ENCODE measurements around the gene PET100. TPM values are rescaled to one million over a fixed set of nuclear protein-coding genes. Genes with fewer than 3 reads are reported as not detected.

The PET100 gene
- polyA plus RNA-seq, 2 of the 4 experiments (the other 2 are of a cell fraction): 48.6 to 99.3 TPM

- DNase-seq (ENCODE audit: low read depth in 1 of 2, low spot score in 1 of 2) (no peak), FAIRE-seq (no peak), ATAC-seq (no peak)
- H3K4me2 ChIP-seq: no peak overlapping the region
- WGBS (ENCODE audit: missing lambda C conversion rate): 84% methylated on average over 8 of the region's 12 CpGs
- H3K4me3 ChIP-seq: no peak overlapping the region
- H3K27ac ChIP-seq: no peak overlapping the region
- H3K4me1 ChIP-seq: no peaks in the 10 kb centered on the region
- no peak for TF ChIP-seq ZNF302 (CRISPR knock-in tag; IDR thresholded peaks at IDR 0.05)
- no peak for TF ChIP-seq CBX8 (IDR thresholded peaks at IDR 0.05)
- TF ChIP-seq HDAC2 (IDR thresholded peaks at IDR 0.05): no peak
- no peak for TF ChIP-seq ZFP36 (IDR thresholded peaks at IDR 0.05; ENCODE audit: borderline replicate concordance, partially characterized antibody)
- no peak for TF ChIP-seq MYC (IDR thresholded peaks at IDR 0.05; ENCODE audit: borderline replicate concordance, low read length)
- TF ChIP-seq PHF8 (IDR thresholded peaks at IDR 0.05; ENCODE audit: borderline replicate concordance, low read depth): no peak
- no peak for TF ChIP-seq RNF2 (IDR thresholded peaks at IDR 0.05; ENCODE audit: borderline replicate concordance, low read depth)
- TF ChIP-seq SMC3 (IDR thresholded peaks at IDR 0.05): no peak
- TF ChIP-seq KDM1A (IDR thresholded peaks at IDR 0.05; ENCODE audit: low read depth): no peak
- TF ChIP-seq EHF (CRISPR knock-in tag; IDR thresholded peaks at IDR 0.05): no peak
- TF ChIP-seq HOXB13 (CRISPR knock-in tag; IDR thresholded peaks at IDR 0.05; ENCODE audit: low read depth): no peak
- TF ChIP-seq EHMT2 (IDR thresholded peaks at IDR 0.05; ENCODE audit: low read depth): no peak
- no peak for TF ChIP-seq POLR2A (IDR thresholded peaks at IDR 0.05; ENCODE audit: low read length)
- TF ChIP-seq RCOR1 (IDR thresholded peaks at IDR 0.05; ENCODE audit: low read depth, low read length): no peak
- TF ChIP-seq SREBF2 (IDR thresholded peaks at IDR 0.05): no peak
- TF ChIP-seq MAZ (IDR thresholded peaks at IDR 0.05; ENCODE audit: borderline replicate concordance, low read depth, low read length): no peak
- POLR2A ChIA-PET: no interaction called here
- H3K9me3 ChIP-seq: no peaks in the 10 kb centered on the region
- CTCF ChIA-PET: interaction anchor here (1.4 kb wide), 1 partner anchor 31 kb away, joined by 5 read pairs; no protein-coding TSS in a partner anchor
These were observed 12.4 kb upstream of the PET100 start for GRCh38 chr19:7617172-7617571.

DNA sequence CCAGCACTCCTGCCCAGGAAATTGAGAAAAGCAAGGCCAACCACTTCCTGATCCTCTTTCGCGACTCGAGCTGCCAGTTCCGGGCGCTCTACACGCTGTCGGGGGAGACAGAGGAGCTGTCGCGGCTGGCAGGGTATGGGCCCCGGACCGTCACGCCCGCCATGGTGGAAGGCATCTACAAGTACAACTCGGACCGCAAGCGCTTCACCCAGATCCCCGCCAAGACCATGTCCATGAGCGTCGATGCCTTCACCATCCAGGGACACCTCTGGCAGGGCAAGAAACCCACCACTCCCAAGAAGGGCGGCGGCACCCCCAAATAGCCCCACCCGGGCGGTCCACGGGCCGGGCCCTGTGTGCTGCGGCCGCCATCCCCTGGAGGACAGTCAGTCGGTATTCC, 11.9 kb upstream of the PET100 start:
- DNase-seq (ENCODE audit: low read depth in 1 of 2, low spot score in 1 of 2) (no peak), FAIRE-seq (no peak), ATAC-seq (no peak)
- Histone ChIP-seq H3K4me3 (no peak overlapping the region), H3K27ac (no peak overlapping the region), H3K4me2 (no peak overlapping the region), H3K4me1 (no peaks in the 10 kb centered on the region), H3K9me3 (no peaks in the 10 kb centered on the region)
- CTCF ChIA-PET: interaction anchor here (1.4 to 1.5 kb wide), 2 partner anchors 31 to 49 kb away, joined by 3 to 5 read pairs; no protein-coding TSS in a partner anchor
- POLR2A ChIA-PET: no interaction called here
- TF ChIP-seq, protein P1, sequence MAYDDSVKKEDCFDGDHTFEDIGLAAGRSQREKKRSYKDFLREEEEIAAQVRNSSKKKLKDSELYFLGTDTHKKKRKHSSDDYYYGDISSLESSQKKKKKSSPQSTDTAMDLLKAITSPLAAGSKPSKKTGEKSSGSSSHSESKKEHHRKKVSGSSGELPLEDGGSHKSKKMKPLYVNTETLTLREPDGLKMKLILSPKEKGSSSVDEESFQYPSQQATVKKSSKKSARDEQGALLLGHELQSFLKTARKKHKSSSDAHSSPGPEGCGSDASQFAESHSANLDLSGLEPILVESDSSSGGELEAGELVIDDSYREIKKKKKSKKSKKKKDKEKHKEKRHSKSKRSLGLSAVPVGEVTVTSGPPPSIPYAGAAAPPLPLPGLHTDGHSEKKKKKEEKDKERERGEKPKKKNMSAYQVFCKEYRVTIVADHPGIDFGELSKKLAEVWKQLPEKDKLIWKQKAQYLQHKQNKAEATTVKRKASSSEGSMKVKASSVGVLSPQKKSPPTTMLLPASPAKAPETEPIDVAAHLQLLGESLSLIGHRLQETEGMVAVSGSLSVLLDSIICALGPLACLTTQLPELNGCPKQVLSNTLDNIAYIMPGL (CRISPR knock-in tag; IDR thresholded peaks at IDR 0.05; ENCODE audit: borderline replicate concordance): no peak
- no peak for TF ChIP-seq RFX5 (IDR thresholded peaks at IDR 0.05)
- TF ChIP-seq EP300 (IDR thresholded peaks at IDR 0.05): no peak
- no peak for TF ChIP-seq RCOR1 (IDR thresholded peaks at IDR 0.05; ENCODE audit: low read depth, low read length)
- TF ChIP-seq, protein P2, sequence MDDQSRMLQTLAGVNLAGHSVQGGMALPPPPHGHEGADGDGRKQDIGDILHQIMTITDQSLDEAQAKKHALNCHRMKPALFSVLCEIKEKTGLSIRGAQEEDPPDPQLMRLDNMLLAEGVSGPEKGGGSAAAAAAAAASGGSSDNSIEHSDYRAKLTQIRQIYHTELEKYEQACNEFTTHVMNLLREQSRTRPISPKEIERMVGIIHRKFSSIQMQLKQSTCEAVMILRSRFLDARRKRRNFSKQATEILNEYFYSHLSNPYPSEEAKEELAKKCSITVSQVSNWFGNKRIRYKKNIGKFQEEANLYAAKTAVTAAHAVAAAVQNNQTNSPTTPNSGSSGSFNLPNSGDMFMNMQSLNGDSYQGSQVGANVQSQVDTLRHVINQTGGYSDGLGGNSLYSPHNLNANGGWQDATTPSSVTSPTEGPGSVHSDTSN (IDR thresholded peaks at IDR 0.05): no peak
- TF ChIP-seq RAD21 (conservative IDR thresholded peaks at IDR 0.05 in 1 of 2, IDR thresholded peaks at IDR 0.05 in 1 of 2): no peak
- no peak for TF ChIP-seq FOSL2 (IDR thresholded peaks at IDR 0.05)
- no peak for TF ChIP-seq FOSL2 (CRISPR knock-in tag; IDR thresholded peaks at IDR 0.05)
- no peak for TF ChIP-seq HOXB5 (CRISPR knock-in tag; IDR thresholded peaks at IDR 0.05)
- no peak for TF ChIP-seq FOXS1 (CRISPR knock-in tag; IDR thresholded peaks at IDR 0.05)
- no peak for TF ChIP-seq RARB (CRISPR knock-in tag; IDR thresholded peaks at IDR 0.05)
- no peak for TF ChIP-seq CHD2 (IDR thresholded peaks at IDR 0.05; ENCODE audit: low read length, partially characterized antibody)
- no CpG with 5 or more reads among the region's 28 CpGs for WGBS (ENCODE audit: missing lambda C conversion rate)

Measured in A549 (cell line).